ENCODE results near the gene SIGLEC10.

- TF ChIP-seq EZH2 (IDR thresholded peaks at IDR 0.05; ENCODE audit: insufficient read depth, poor library complexity, severe bottlenecking) (no peak), EZH2phosphoT487 (IDR thresholded peaks at IDR 0.05; ENCODE audit: insufficient read depth, low read depth) (no peak)
These were observed 15.3 kb downstream of the SIGLEC10 start for GRCh38 chr19:51402117-51402516.

Data from GM23248 (cell line).